Sigmoid colon (tissue), 4 donors: ENCODE measurements around the gene PPIL6.

ENCODE experiments used
- CTCF ChIP-seq, 4 experiments: fragments of 450-650 bp in 3 of 4; fragments of 200-600 bp in 1 of 4; IDR thresholded peaks; one replicate each; pipeline ENCODE4 v1.5.1; 2016 to 2019; ENCODE audit warnings: antibody characterized with exemption in 4 of 4, mild to moderate bottlenecking in 3 of 4, moderate library complexity in 2 of 4
- POLR2A ChIP-seq, 2 donors: fragments of 450-650 bp; IDR thresholded peaks; one replicate each; pipeline ENCODE4 v1.6.1; 2016; ENCODE audit warnings: antibody characterized with exemption in 2 of 2, mild to moderate bottlenecking in 2 of 2, moderate library complexity in 2 of 2
- POLR2AphosphoS5 ChIP-seq, 4 donors: sonication (generic); formaldehyde crosslinking; IDR thresholded peaks; one replicate each; pipeline ENCODE4 v1.6.1; 2017; ENCODE audit warnings: antibody characterized with exemption in 4 of 4

- TF ChIP-seq CTCF (IDR thresholded peaks at IDR 0.05) (peak in 1 of 4 experiments; percentile 3), POLR2A (IDR thresholded peaks at IDR 0.05) (no peak), POLR2AphosphoS5 (IDR thresholded peaks at IDR 0.05) (no peak)
These were observed 56.9 kb downstream of the PPIL6 start for GRCh38 chr6:109383438-109383940.
